ENCODE data around the gene FRAS1.
"Not testable (repeated sequence)": the region's sequence is repeated elsewhere in the genome, so short reads cannot be mapped to it uniquely, and the experiment has no call there.

The FRAS1 gene

DNA sequence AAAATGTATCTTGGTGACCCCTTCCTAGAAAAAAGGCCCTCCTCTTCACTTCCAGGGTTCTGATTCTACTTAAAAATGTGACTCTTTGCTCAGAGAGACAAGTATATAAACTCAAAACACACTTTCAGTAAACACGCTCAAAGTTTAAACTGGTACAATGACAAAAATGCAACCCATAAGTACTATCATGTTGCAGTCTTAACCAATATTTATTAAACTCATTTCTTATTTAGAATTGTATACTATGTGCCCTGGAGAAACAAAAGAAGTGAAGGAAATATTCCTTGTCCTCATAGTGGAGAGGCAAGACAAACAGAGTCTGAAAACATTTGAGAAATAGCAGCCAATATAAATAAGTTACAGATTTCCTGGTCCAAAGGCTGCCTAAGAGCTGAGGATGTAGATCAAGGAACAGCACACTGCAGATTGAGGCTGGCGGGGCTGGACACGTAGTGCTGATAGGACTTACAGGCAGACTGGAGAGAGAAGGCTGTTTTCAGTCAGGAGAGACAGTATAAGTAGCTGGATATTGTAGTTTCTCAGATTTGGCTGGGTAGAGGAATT, 455.3 kb downstream of the FRAS1 start:
- DNase-seq (ENCODE audit: low read depth), result no peak

GRCh38 chr4:78513411-78513975, 456.4 kb downstream of the FRAS1 start:
- DNase-seq (ENCODE audit: low read depth), result no peak

- no peak for DNase-seq (ENCODE audit: low read depth)
Measured at GRCh38 chr4:78517050-78517652, 460.0 kb downstream of the FRAS1 start.

GRCh38 chr4:78518561-78518960, 461.4 kb downstream of the FRAS1 start:
- DNase-seq (ENCODE audit: low read depth), result no peak

DNA sequence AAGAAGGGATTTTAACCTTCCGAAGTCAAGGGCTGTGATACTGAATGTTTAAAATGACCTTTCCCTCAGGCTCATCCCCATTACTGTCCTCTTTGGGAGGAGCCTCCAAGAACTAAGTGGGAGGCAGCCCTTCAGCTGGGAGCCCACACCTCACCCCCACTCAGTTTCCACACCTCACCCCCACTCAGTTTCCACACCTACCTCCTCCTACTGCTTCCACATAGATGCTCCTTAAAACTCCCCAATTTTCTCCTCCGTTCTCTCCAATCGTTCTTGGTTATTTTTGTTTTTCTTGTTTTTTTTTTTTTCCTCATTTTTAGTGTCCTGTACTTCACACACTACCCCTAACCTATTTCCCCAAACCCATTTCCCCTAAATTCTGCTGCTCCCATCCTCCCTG, 462.8 kb downstream of the FRAS1 start:
- DNase-seq (ENCODE audit: low read depth), result no peak

- DNase-seq (ENCODE audit: low read depth), result no peak
Measured at GRCh38 chr4:78520808-78521226, 463.7 kb downstream of the FRAS1 start.

DNA sequence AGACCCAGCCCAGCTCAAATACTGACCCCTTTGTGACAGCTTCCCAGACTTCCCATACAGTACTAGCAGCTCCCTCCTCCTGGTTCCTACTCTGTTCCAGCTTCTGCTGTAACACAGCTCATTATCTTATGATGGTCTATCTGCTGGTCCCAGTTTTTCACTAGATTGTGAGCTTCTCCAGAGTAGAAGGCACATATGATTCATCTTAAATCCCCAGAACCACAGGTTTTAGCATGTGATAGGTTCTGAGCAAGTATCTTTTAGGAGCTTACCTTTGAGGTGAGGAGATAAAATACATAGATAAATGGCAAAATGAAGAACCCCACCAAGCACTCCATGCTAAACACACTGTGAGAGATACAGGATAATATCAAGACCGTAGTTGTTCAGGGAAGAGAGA, 466.9 kb downstream of the FRAS1 start:
- DNase-seq (ENCODE audit: low read depth), result no peak

DNA sequence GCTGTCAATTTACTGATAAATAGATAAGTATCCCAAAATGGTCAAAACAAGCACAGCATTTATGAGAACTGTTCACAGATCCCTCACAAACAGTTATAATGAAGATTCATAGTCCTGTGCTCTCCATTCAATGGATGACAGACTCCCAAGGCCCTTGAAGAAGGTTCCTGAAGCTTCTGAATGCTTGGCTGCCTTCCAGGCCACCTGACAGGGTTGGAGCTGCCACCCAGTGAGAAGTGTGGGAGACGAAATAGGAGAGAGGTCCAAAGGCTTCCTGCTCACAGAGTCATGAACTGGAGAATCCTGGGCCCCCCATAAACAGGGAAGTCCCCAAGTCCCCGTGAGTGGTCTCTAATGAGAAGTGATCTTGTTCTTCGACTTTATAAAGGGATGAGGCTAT, 468.4 kb downstream of the FRAS1 start:
- no peak for DNase-seq (ENCODE audit: low read depth)

DNA sequence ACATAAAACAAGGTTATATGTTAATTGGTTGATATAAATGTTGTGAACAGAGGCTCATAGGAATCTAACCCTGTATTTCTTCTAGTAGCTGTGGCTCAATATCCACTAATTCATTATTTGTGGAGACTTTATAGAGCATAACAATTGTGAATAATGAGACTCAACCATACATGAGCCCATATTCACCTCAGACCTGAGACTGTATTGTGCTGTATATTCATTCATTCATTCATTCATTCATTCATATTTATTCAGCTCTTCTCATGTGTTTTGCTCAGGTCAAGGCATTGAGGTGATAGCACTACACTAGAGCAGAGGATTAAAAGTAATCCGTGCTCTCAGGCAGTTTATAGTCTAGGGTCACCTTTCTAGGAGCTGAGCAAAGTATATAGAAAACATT, 470.0 kb downstream of the FRAS1 start:
- DNase-seq (ENCODE audit: low read depth), result no peak

DNA sequence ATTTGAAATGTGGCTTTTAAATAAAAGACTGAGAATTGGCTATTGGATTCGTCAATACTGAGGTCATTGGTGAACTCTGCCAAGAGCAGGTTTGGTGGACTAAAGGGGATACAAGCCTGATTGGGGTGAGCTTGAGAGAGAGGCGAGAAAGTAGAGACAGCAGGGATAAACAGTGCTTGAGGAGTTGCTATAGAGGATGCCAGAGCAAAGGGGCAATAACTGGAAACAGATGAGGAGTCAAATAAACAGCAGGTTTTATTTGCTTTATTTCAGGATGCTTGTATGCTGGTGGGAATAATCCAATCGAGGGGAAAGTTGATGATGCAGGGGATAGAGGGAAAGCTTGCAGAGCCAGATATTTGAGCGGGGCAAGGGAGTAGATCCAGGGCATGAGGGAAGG, 470.4 kb downstream of the FRAS1 start:
- no peak for DNase-seq (ENCODE audit: low read depth)

DNA sequence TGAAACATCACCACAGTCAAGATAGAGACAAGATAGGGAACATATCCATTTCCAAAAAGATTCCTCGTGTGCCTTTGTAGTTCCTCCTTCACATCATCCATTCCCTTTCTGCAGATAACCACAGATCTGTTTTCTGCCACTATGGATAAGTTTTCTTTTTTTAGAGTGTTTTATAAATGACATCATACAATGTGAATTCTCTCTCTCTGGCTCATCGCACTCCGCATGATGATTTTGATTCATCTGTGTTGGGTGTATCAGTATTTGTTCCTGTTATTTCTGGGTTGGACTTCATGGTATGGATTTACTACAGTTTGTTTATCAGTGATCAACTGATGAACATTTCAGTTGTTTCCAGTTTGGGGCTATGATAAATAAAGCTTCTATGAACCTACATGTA, 471.2 kb downstream of the FRAS1 start:
- no peak for DNase-seq (ENCODE audit: low read depth)

- peak; percentile 52 for DNase-seq (ENCODE audit: low read depth)
Measured at GRCh38 chr4:78529569-78530209, 472.6 kb downstream of the FRAS1 start.

GRCh38 chr4:78532046-78532445, 474.9 kb downstream of the FRAS1 start:
- DNase-seq (ENCODE audit: low read depth), result no peak

GRCh38 chr4:78533854-78534253, 476.7 kb downstream of the FRAS1 start:
- DNase-seq (ENCODE audit: low read depth), result no peak

GRCh38 chr4:78534286-78534955, 477.3 kb downstream of the FRAS1 start:
- no peak for DNase-seq (ENCODE audit: low read depth)

- DNase-seq (ENCODE audit: low read depth), result no peak
Measured at GRCh38 chr4:78542373-78542772, 485.2 kb downstream of the FRAS1 start.

DNA sequence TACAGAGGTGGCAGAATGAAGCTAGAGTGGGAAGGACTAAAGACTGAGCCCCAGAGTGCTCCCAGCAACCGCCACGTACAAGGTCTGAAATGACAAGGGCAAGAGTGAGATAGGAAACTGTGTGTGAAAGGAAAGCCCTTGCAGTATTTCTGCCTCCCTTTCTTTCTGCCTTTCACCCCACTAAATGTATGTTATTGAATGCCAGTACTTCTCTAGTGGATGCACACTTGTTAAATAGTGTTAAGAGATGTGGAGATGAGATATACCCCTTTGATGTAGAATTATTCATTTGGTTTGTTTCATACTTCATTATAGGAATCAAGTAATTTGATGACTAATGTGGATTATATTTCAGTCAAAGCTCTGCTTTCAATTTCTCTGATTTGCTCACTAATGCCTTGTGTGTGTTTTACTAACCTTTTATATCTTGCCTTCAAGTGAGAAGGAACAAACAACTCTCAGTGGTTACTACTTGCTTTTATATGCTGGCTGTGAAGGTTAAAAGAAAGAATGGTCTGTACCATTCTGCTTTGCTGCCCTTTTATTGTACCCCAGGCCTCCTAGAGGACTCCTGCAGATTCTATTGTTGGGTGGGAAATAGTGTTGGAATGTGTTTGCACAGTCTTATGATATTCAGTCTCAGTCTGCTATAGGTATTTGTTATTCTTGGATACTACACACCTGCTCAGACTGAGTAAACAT, 486.5 kb downstream of the FRAS1 start:
- DNase-seq (ENCODE audit: low read depth), result no peak

GRCh38 chr4:78544678-78545077, 487.6 kb downstream of the FRAS1 start:
- no peak for DNase-seq (ENCODE audit: low read depth)

DNA sequence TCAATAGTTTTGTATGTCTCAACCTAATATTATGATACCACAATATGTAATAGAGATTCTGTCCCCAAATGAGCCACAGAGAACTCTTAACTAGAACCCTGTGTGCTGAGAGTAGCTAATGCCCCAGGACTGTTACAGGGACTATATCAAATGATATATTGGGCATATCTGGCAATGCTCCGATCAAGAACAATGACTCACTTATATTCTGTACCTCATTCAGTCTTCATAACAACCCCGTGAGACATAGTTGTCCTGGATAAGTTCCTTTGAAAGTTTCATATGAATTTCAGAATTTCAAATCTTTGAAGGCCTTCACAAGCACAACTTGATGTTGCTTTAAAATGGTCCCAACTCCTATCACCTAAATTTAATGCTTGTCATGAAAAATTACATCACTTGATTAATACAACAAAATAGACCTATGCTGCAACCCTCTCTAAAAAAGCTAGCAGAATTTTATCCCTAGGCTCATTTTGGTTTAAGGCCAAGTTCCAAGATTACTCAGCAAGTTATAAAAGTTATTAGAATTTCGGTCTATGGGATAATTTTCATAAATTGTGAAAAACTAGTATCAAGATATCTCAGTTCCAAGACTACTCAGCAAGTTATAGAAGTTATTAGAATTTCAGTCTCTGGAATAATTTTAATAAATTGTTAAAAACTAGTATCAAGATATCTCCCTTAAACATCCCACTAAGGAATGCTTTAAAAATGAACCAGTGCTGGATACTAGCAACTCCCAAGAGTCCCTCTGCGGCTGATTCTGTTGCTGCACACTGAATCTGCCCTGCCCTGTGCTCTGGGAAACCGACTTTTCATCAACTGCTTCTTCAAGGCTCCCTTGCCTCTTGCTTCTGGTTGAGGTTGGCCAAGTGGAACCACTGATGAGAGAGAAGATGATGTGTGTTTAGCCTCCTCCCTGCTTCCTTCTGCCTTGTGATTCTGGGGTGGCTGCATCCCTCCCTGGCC, 488.4 kb downstream of the FRAS1 start:
- no peak for DNase-seq (ENCODE audit: low read depth)

DNA sequence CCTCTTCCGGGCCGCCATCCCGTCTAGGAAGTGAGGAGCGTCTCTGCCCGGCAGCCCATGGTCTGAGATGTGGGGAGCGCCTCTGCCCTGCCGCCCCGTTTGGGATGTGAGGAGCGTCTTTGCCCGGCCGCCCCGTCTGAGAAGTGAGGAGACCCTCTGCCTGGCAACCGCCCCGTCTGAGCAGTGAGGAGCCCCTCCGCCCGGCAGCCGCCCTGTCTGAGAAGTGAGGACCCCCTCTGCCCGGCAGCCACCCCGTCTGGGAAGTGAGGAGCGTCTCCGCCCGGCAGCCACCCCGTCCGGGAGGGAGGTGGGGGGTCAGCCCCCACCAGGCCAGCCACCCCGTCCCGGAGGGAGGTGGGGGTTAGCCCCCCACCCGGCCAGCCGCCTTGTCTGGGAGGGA, 490.8 kb downstream of the FRAS1 start:
- DNase-seq (ENCODE audit: low read depth), result not testable (repeated sequence)

- not testable (repeated sequence) for DNase-seq (ENCODE audit: low read depth)
Measured at GRCh38 chr4:78548889-78549288, 491.8 kb downstream of the FRAS1 start.

All from HS-5 (cell line).